GM23248 (cell line): Measurements from ENCODE around the gene SIGLEC5.

Experiments used
- EZH2 ChIP-seq: fragments of 200-600 bp; sonication (generic); IDR thresholded peaks from 2 replicates; pipeline ENCODE4 v1.6.1; 2018; ENCODE audit warnings: antibody characterized with exemption, mild to moderate bottlenecking; ENCODE audit not compliant: insufficient read depth, poor library complexity, severe bottlenecking
- EZH2phosphoT487 ChIP-seq: fragments of 200-600 bp; sonication (generic); IDR thresholded peaks from 2 replicates; pipeline ENCODE4 v1.6.1; 2018; ENCODE audit warnings: antibody characterized with exemption, moderate library complexity, mild to moderate bottlenecking, low read depth; ENCODE audit not compliant: insufficient read depth

- no peak for TF ChIP-seq EZH2phosphoT487
- no peak for TF ChIP-seq EZH2
Measured at GRCh38 chr19:51652266-51652665, 22.1 kb upstream of the SIGLEC5 start.
